ENCODE results near the gene PPP1R3C.

The PPP1R3C gene

DNA sequence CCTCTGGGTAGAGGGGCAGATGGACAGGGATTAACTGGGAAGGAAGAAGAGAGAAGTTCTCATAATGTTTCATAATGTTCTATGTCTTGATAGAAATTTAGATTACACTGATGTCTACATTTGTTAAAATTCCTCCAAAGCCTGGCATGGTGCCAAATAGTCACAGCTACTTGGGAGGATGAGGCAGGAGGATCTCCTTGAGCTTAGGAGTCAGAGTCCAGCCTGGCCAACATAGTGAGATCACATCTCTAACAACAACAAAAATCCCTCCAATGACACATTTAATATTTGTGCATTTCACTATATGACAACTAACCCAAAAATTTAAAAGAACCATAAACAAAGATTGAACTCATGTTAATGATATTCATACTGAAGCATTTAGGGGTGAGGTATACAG lies 33.0 kb upstream of the PPP1R3C start (continued):
- TF ChIP-seq ZNF148 (tag by site-specific recombination; IDR thresholded peaks at IDR 0.05; ENCODE audit: borderline replicate concordance), result no peak
- TF ChIP-seq ZNF837 (tag by site-specific recombination; IDR thresholded peaks at IDR 0.05), result no peak

GRCh38 chr10:91664426-91664825 lies 31.6 kb upstream of the PPP1R3C start:
- ChIA-PET CTCF (no interaction called here), POLR2A (no interaction called here)
- no peak overlapping the region for H3K4me3 ChIP-seq (ENCODE audit: low read depth, low read length)
- H3K27ac ChIP-seq (ENCODE audit: extremely low read depth, low read depth, low read length), result no peak overlapping the region
- TF ChIP-seq ZBTB48 (tag by site-specific recombination; IDR thresholded peaks at IDR 0.05) (no peak), ZBTB21 (tag by site-specific recombination; IDR thresholded peaks at IDR 0.05) (no peak), ZNF132 (tag by site-specific recombination; IDR thresholded peaks at IDR 0.05; ENCODE audit: borderline replicate concordance) (no peak), ZNF513 (tag by site-specific recombination; IDR thresholded peaks at IDR 0.05) (no peak)
- TF ChIP-seq, protein P1, sequence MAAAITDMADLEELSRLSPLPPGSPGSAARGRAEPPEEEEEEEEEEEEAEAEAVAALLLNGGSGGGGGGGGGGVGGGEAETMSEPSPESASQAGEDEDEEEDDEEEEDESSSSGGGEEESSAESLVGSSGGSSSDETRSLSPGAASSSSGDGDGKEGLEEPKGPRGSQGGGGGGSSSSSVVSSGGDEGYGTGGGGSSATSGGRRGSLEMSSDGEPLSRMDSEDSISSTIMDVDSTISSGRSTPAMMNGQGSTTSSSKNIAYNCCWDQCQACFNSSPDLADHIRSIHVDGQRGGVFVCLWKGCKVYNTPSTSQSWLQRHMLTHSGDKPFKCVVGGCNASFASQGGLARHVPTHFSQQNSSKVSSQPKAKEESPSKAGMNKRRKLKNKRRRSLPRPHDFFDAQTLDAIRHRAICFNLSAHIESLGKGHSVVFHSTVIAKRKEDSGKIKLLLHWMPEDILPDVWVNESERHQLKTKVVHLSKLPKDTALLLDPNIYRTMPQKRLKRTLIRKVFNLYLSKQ (tag by site-specific recombination; IDR thresholded peaks at IDR 0.05; ENCODE audit: borderline replicate concordance), result no peak
- H3K9me3 ChIP-seq (ENCODE audit: control insufficient read depth, insufficient read depth, low read depth, low read length), result no peaks in the 10 kb centered on the region
- no peaks in the 10 kb centered on the region for H3K4me1 ChIP-seq (ENCODE audit: control insufficient read depth, insufficient read depth, low read length)
- no peaks in the 10 kb centered on the region for H3K36me3 ChIP-seq (ENCODE audit: control insufficient read depth in 2 of 2, insufficient read depth in 1 of 2, low read length in 2 of 2)

DNA sequence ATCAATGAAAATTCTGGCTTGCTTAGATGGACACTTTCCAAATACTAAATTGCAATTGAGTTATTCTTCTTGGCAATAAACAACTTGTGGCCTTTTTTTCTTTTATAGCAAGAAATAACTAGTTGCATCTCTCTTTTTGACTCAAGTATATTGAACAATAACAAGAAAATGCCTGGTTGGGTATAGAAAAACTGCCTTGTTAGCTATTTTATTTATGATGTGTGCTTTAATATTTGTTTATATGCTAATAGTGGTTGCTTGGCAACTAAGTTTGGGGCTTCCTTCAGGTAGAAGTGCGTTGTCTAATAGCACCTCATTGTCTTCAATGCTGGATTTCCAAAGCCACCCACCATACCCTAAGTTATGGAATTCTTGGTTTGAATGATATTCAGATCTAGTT lies 30.1 kb upstream of the PPP1R3C start:
- ChIA-PET CTCF (interaction anchor here (0.6 kb wide), 1 partner anchor 542 kb away, joined by 3 read pairs; no protein-coding TSS in a partner anchor), POLR2A (no interaction called here)
- H3K4me1 ChIP-seq (ENCODE audit: control insufficient read depth, insufficient read depth, low read length), result no peaks in the 10 kb centered on the region
- TF ChIP-seq SALL2 (tag by site-specific recombination; IDR thresholded peaks at IDR 0.05; ENCODE audit: borderline replicate concordance), result no peak
- TF ChIP-seq ZNF530 (tag by site-specific recombination; IDR thresholded peaks at IDR 0.05; ENCODE audit: low read depth), result no peak
- no peak for TF ChIP-seq ZNF175 (tag by site-specific recombination; IDR thresholded peaks at IDR 0.05)
- no peak for TF ChIP-seq ZNF610 (tag by site-specific recombination; IDR thresholded peaks at IDR 0.05; ENCODE audit: borderline replicate concordance)
- no peak for TF ChIP-seq BCL6B (tag by site-specific recombination; IDR thresholded peaks at IDR 0.05)
- TF ChIP-seq ZNF274 (IDR thresholded peaks at IDR 0.05; ENCODE audit: low read length), result no peak
- TF ChIP-seq ZNF274 (tag by site-specific recombination; IDR thresholded peaks at IDR 0.05; ENCODE audit: borderline replicate concordance), result no peak
- no peak for TF ChIP-seq ZNF510 (tag by site-specific recombination; IDR thresholded peaks at IDR 0.05; ENCODE audit: insufficient replicate concordance)
- no peak for TF ChIP-seq ZNF23 (tag by site-specific recombination; IDR thresholded peaks at IDR 0.05; ENCODE audit: borderline replicate concordance)
- no peak for TF ChIP-seq ZNF184 (tag by site-specific recombination; IDR thresholded peaks at IDR 0.05)
- no peak for TF ChIP-seq ZNF202 (tag by site-specific recombination; IDR thresholded peaks at IDR 0.05; ENCODE audit: borderline replicate concordance)
- no peak for TF ChIP-seq ZBTB21 (tag by site-specific recombination; IDR thresholded peaks at IDR 0.05)
- TF ChIP-seq ZNF658 (tag by site-specific recombination; IDR thresholded peaks at IDR 0.05), result no peak
- TF ChIP-seq ZNF324 (tag by site-specific recombination; IDR thresholded peaks at IDR 0.05), result no peak
- no peak for TF ChIP-seq ZNF521 (tag by site-specific recombination; IDR thresholded peaks at IDR 0.05)
- TF ChIP-seq GFI1B (tag by site-specific recombination; IDR thresholded peaks at IDR 0.05), result no peak
- TF ChIP-seq PBX3 (CRISPR knock-in tag; IDR thresholded peaks at IDR 0.05), result no peak
- no peak for TF ChIP-seq ZNF132 (tag by site-specific recombination; IDR thresholded peaks at IDR 0.05; ENCODE audit: borderline replicate concordance)
- TF ChIP-seq KLF1 (tag by site-specific recombination; IDR thresholded peaks at IDR 0.05), result no peak
- TF ChIP-seq ZNF302 (tag by site-specific recombination; IDR thresholded peaks at IDR 0.05; ENCODE audit: low read depth), result no peak
- no peaks in the 10 kb centered on the region for H3K9me3 ChIP-seq (ENCODE audit: control insufficient read depth, insufficient read depth, low read depth, low read length)
- H3K36me3 ChIP-seq (ENCODE audit: control insufficient read depth in 2 of 2, insufficient read depth in 1 of 2, low read length in 2 of 2), result no peaks in the 10 kb centered on the region
- H3K4me3 ChIP-seq (ENCODE audit: low read depth, low read length), result no peak overlapping the region
- no peak overlapping the region for H3K27ac ChIP-seq (ENCODE audit: extremely low read depth, low read depth, low read length)
